Subcutaneous abdominal adipose tissue (tissue), 5 donors: ENCODE measurements around the gene ARHGAP28.

ENCODE experiments used
- H3K27ac ChIP-seq: one replicate; pipeline ENCODE4 v1.7.0; 2013; ENCODE audit warnings: low read depth, mild to moderate bottlenecking, inconsistent platforms, low read length, moderate library complexity
- H3K27me3 ChIP-seq, 5 donors: one replicate each; pipeline ENCODE4 v1.7.0; 2013; ENCODE audit warnings: low read length in 5 of 5, inconsistent platforms in 1 of 5; ENCODE audit not compliant: control insufficient read depth in 5 of 5, insufficient read depth in 4 of 5
- H3K36me3 ChIP-seq, 5 donors: one replicate each; pipeline ENCODE4 v1.7.0; 2013; ENCODE audit warnings: low read length in 5 of 5; ENCODE audit not compliant: control insufficient read depth in 5 of 5, insufficient read depth in 5 of 5
- H3K4me1 ChIP-seq, 5 donors: one replicate each; pipeline ENCODE4 v1.7.0; 2013; ENCODE audit warnings: low read length in 5 of 5, mild to moderate bottlenecking in 3 of 5, moderate library complexity in 1 of 5; ENCODE audit not compliant: control insufficient read depth in 5 of 5, insufficient read depth in 5 of 5
- H3K4me3 ChIP-seq, 5 donors: one replicate each; pipeline ENCODE4 v1.7.0; 2013; ENCODE audit warnings: low read length in 5 of 5, low read depth in 1 of 5
- H3K9ac ChIP-seq, 5 donors: one replicate each; pipeline ENCODE4 v1.7.0; 2013; ENCODE audit warnings: low read length in 5 of 5, mild to moderate bottlenecking in 4 of 5, moderate library complexity in 3 of 5
- H3K9me3 ChIP-seq, 5 donors: one replicate each; pipeline ENCODE4 v1.7.0; 2013; ENCODE audit warnings: low read length in 5 of 5; ENCODE audit not compliant: control insufficient read depth in 5 of 5
- donor health status: healthy.
- donor health status: healthy.
- donor health status: healthy.
- donor health status: healthy.
- donor health status: healthy.

ARHGAP28 gene

DNA sequence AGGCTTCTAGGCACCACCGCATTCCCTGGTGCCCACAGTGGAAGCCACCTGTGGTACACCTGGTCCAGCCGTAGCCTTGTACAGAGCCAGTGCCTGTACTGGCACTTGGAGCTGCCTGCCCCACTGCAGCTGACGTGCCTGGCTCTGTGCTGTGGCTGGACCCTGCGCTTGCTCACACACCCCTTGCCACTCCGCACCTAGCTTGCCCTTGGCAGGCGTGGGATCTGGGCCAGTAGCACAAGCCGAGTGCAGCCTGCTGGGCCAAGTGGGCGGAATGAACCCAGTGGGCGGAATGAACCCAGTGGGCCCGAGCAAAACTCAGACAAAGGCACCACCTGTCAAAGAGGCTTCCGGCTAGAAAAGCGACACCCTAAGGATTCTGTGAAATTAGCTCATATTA, 126.3 kb downstream of the ARHGAP28 start:
- no peaks in the 10 kb centered on the region for H3K4me1 ChIP-seq

DNA sequence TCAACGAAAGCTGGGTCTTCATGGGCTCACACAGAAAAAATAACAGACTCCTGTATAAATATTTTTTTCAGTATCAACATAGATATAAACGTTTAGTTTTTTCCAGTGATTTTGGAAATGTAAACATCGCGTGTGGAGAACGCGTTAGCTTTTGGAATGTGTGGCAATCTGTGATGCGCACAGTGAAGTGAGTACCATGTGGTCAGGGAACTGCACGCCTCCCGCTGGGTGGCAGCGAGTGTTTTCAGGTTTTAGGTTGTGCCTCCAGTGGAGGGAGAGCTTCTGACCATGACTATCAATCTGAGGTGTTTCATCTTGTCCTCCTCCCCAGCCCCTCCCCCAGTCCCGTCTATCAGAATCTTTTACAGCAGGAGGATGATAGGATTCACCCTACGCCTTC, 127.8 kb downstream of the ARHGAP28 start:
- no peaks in the 10 kb centered on the region for H3K9me3 ChIP-seq
- no peaks in the 10 kb centered on the region for H3K27me3 ChIP-seq
- H3K4me3 ChIP-seq = no peak overlapping the region
- H3K27ac ChIP-seq = no peak overlapping the region
- peaks cover 7 to 32% (median 11%) of the 10 kb centered on the region in 5 donors for H3K36me3 ChIP-seq
- H3K4me1 ChIP-seq = no peaks in the 10 kb centered on the region
- H3K9ac ChIP-seq = no peak overlapping the region

More for the DNA sequence above, 126.3 kb downstream of the ARHGAP28 start:
- Histone ChIP-seq H3K4me3 (no peak overlapping the region), H3K27me3 (no peaks in the 10 kb centered on the region), H3K27ac (no peak overlapping the region), H3K9me3 (peaks cover 0 to 4% (median 4%) of the 10 kb centered on the region in 5 donors), H3K9ac (no peak overlapping the region), H3K36me3 (peaks cover 5 to 23% (median 17%) of the 10 kb centered on the region in 5 donors)

DNA sequence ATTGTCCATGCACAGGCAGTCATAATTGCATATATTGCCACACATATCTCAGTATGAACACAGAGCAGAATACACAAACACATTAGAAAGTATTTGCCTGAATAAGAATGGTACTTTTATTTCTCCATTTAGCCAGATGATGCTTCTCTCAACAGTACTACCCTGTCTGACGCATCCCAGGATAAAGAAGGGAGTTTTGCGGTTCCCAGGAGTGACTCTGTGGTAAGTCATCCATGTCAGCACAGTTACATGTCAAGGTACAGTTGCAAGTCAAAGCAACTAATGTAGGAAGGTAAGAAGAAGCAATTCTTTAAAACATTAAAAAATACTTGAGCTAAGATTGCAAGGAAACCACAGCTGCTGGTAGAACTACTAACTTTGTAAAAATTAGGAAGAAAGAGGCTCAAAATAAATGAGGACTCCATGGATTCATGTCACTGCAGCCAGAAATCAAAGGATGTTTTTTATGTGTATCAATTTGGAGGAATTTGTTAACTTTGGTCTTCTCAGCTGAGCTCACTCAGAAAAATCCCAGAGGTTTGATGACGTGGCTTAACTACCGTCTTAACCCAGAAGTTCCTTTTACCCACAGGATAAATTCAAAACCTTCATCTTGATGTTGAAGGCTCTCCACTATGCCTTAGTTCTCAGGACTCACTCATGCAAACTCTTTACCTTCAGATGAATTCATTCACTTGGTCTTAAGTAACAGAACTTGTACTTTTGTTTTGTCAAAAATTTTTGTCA, 130.3 kb downstream of the ARHGAP28 start:
- no peaks in the 10 kb centered on the region for H3K4me1 ChIP-seq
- no peak overlapping the region for H3K9ac ChIP-seq
- H3K27me3 ChIP-seq = no peaks in the 10 kb centered on the region
- H3K9me3 ChIP-seq = no peaks in the 10 kb centered on the region
- H3K36me3 ChIP-seq = peaks cover 3 to 22% (median 8%) of the 10 kb centered on the region in 5 donors
- H3K4me3 ChIP-seq = no peak overlapping the region
- no peak overlapping the region for H3K27ac ChIP-seq

DNA sequence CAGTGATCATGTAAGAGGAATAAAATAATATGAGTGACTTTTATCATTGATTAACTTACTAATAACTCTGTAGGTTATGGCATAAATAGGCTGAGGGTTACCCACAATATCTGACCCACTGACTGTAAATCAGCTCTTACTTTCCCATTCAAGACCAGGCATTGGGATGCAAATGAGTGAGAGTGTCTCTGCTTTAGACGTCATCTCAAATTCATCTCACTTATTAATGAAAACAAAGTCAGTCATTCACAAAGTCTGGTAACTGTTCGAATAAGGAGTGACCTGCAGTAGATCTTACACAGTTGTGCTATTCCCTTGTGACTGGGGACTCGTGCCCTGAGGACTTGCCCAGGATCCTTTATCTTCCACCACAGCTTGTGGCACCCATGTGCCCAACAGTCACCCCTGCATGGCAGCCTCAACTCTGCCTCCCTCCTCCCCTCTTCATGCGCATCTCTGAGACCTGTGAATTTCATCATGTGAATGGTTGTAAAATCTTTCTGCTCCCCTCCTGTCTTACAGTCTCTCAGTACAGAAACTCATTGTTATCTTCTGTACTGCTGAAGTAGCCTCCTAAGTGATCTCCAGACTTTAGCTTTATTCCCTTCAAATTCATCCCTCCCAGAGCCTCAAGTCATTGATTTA, 131.4 kb downstream of the ARHGAP28 start:
- H3K4me1 ChIP-seq = no peaks in the 10 kb centered on the region
- H3K9me3 ChIP-seq = no peaks in the 10 kb centered on the region
- H3K4me3 ChIP-seq = no peak overlapping the region
- H3K9ac ChIP-seq = no peak overlapping the region
- no peaks in the 10 kb centered on the region for H3K27me3 ChIP-seq
- peaks cover 3 to 17% (median 8%) of the 10 kb centered on the region in 5 donors for H3K36me3 ChIP-seq
- no peak overlapping the region for H3K27ac ChIP-seq

DNA sequence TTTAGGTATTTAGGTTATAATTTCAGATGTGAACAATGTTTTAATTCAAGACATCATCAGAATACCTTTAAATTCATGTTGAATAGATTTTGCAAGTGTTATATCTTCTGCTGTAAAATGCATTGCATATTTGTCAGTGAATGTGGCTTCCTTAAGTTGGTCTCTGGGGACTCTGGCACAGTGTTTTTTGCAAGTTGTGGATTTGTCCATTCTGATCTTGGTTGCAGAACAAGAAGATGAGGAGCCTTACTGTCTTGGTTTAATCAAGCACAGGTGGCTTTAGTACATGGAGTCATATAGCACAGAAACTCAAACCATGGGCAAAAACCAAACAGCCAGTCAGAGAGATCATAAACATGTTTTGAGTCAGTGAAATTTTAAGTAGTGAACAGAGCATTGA, 135.7 kb downstream of the ARHGAP28 start:
- no peak overlapping the region for H3K27ac ChIP-seq
- no peaks in the 10 kb centered on the region for H3K27me3 ChIP-seq
- H3K9ac ChIP-seq = no peak overlapping the region
- peaks cover 6 to 24% (median 15%) of the 10 kb centered on the region in 5 donors for H3K36me3 ChIP-seq
- H3K4me3 ChIP-seq = no peak overlapping the region
- no peaks in the 10 kb centered on the region for H3K4me1 ChIP-seq
- H3K9me3 ChIP-seq = no peaks in the 10 kb centered on the region

DNA sequence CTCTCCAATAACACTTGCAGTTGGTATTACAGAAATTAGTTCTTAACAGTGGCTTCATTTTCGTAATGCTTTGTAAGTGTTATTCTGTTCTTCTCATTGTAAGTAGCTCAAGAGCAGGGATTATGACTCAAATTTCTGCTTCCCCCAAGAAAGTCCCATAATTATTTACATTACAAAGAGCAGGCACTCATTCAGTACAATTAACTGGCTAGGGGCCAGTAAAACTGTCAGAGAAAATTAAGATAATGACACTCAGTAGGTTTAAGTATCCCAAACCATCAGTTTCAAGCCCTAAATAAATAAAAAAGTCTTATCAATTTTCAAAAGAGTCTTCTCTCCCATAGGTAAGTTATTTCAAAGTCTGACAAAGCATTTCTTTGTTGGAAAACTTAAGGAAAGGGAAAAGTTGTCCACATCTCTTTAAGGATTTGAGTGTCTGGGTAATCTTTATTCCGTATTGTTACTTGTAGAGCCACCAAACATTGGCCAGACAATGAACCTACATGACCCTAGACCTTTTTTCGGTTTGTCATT, 137.1 kb downstream of the ARHGAP28 start:
- H3K9ac ChIP-seq = no peak overlapping the region
- no peaks in the 10 kb centered on the region for H3K9me3 ChIP-seq
- no peaks in the 10 kb centered on the region for H3K4me1 ChIP-seq
- H3K36me3 ChIP-seq = peaks cover 11 to 22% (median 15%) of the 10 kb centered on the region in 5 donors
- H3K27ac ChIP-seq = no peak overlapping the region
- H3K27me3 ChIP-seq = no peaks in the 10 kb centered on the region
- no peak overlapping the region for H3K4me3 ChIP-seq

DNA sequence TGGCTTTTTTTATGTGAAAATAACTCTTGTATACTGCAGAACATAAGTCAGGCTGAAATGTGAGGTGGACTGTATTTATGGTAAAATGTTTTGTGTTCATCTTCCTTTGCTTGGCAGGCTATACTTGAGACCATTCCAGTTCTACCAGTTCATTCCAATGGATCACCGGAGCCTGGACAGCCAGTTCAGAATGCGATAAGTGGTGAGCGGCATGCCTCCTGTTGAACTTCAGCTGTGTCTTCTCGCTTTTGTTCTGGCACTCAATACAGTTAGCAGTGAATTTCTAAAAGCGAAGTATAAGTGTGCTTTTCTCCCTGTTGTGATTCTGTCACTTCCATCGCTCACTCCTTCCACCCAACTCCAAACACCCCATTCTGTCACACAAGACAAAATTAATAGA, 138.5 kb downstream of the ARHGAP28 start:
- peaks cover 12 to 24% (median 16%) of the 10 kb centered on the region in 5 donors for H3K36me3 ChIP-seq
- no peaks in the 10 kb centered on the region for H3K9me3 ChIP-seq
- no peaks in the 10 kb centered on the region for H3K4me1 ChIP-seq
- H3K4me3 ChIP-seq = no peak overlapping the region
- no peak overlapping the region for H3K9ac ChIP-seq
- H3K27ac ChIP-seq = no peak overlapping the region
- H3K27me3 ChIP-seq = no peaks in the 10 kb centered on the region

DNA sequence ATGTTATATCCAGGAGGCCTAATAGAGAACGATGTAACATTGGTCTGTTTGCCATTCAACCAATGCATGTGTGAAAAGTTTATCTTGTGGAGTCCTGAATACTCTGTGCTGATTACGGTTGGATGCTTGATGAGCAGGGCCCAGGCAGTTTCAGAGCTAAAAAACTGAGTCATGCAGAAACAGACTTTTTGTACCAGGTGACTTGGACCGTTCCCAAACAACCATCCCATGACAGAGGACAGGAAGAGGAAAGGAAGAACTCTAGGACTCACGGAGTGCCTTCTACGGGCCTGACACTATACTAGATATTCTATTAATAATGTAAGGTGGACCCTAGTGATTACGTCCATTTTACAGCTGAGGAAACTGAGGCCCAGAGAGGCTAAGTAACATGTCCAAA, 142.1 kb downstream of the ARHGAP28 start:
- H3K27ac ChIP-seq = no peak overlapping the region
- H3K36me3 ChIP-seq = peaks cover 18 to 33% (median 22%) of the 10 kb centered on the region in 5 donors
- no peaks in the 10 kb centered on the region for H3K4me1 ChIP-seq
- no peaks in the 10 kb centered on the region for H3K9me3 ChIP-seq
- H3K9ac ChIP-seq = no peak overlapping the region
- no peaks in the 10 kb centered on the region for H3K27me3 ChIP-seq
- no peak overlapping the region for H3K4me3 ChIP-seq

DNA sequence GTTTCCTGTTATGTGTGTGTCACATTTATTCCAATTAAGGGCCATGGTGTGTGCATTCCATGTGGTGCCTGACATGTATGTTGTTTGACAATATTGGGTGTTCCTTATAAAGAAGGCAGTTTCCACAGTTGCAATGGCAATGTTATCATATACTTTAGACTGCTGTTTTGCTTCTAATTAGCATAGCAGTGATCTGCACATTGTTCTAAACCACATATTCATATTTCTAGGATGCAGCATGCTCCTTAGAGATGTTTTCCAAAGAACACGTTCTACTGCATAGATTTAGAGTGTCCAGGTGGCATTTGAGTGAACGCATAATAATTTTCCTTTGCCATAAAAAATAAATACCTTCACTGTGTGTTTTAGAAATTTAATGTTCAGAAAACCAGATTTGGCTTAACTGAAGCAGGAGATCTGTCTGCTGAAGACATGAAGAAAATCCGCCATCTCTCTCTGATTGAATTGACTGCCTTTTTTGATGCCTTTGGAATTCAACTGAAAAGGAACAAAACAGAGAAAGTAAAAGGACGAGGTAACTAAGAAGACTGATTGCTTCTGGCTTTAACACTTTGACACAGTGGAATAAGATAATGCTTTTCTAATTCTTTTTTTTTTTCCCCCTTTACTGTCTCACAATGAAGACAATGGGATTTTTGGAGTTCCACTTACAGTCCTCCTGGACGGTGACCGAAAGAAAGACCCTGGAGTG, 143.7 kb downstream of the ARHGAP28 start:
- Histone ChIP-seq H3K9ac (no peak overlapping the region), H3K4me3 (no peak overlapping the region), H3K4me1 (no peaks in the 10 kb centered on the region), H3K9me3 (no peaks in the 10 kb centered on the region), H3K27ac (no peak overlapping the region), H3K36me3 (peaks cover 18 to 32% (median 20%) of the 10 kb centered on the region in 5 donors), H3K27me3 (no peaks in the 10 kb centered on the region)

DNA sequence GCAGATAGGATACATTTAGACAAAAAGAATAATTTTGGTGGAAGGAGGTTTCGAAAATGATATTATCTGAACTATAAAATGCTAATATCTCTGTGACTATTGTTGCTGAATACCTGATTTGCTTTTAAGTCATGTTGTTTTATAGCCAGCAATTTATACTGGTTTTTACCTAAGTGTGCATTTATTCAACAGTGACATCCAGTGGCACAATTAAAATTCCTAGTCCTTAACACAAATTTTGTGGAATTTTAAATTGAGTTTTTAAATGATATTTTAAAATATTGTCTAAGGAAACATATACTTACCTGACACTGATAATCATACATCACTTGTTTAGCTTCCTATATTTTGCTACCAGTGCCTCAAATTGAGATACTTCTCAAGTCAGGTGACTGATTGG, 144.8 kb downstream of the ARHGAP28 start:
- no peak overlapping the region for H3K9ac ChIP-seq
- peaks cover 0 to 10% (median 6%) of the 10 kb centered on the region in 5 donors for H3K4me1 ChIP-seq
- H3K27me3 ChIP-seq = no peaks in the 10 kb centered on the region
- H3K27ac ChIP-seq = no peak overlapping the region
- no peak overlapping the region for H3K4me3 ChIP-seq
- no peaks in the 10 kb centered on the region for H3K9me3 ChIP-seq
- peaks cover 13 to 26% (median 17%) of the 10 kb centered on the region in 5 donors for H3K36me3 ChIP-seq
